ENCODE measurements around the gene MORN1.

Gene MORN1

GRCh38 chr1:2290595-2291510 is 100.5 kb downstream of the MORN1 start:
- no peak for TF ChIP-seq CTCF (IDR thresholded peaks at IDR 0.05; ENCODE audit: insufficient read depth, low read length)
- TF ChIP-seq REST (IDR thresholded peaks at IDR 0.05; ENCODE audit: insufficient replicate concordance, low read depth), result peak; percentile 3
- TF ChIP-seq POLR2AphosphoS5 (IDR thresholded peaks at IDR 0.05; ENCODE audit: low read depth), result peak; percentile 96
- peak; percentile 67 for TF ChIP-seq GABPA (IDR thresholded peaks at IDR 0.05; ENCODE audit: low read depth)
- TF ChIP-seq SPI1 (IDR thresholded peaks at IDR 0.05; ENCODE audit: borderline replicate concordance, low read depth), result peak; percentile 99
- Histone ChIP-seq H3K27me3 (ENCODE audit: insufficient read depth, poor library complexity, severe bottlenecking) (no peaks in the 10 kb centered on the region), H3K4me3 (replicated peaks; ENCODE audit: insufficient read depth, low read length) (peak overlapping the region; percentile 18), H3K27ac (replicated peaks) (peak overlapping the region; percentile 34)
- DNase-seq (ENCODE audit: low read depth in 1 of 2, low spot score in 1 of 2), result peak; percentile 97 to 99

- Histone ChIP-seq H3K4me3 (replicated peaks; ENCODE audit: insufficient read depth, low read length) (no peak overlapping the region), H3K27me3 (ENCODE audit: insufficient read depth, poor library complexity, severe bottlenecking) (no peaks in the 10 kb centered on the region), H3K27ac (replicated peaks) (peak overlapping the region; percentile 34)
- no peak for TF ChIP-seq POLR2AphosphoS5 (IDR thresholded peaks at IDR 0.05; ENCODE audit: low read depth)
- no peak for DNase-seq (ENCODE audit: low read depth in 1 of 2, low spot score in 1 of 2)
These were observed 101.2 kb downstream of the MORN1 start for GRCh38 chr1:2290171-2290578.

- Histone ChIP-seq H3K27me3 (ENCODE audit: insufficient read depth, poor library complexity, severe bottlenecking) (no peaks in the 10 kb centered on the region), H3K27ac (replicated peaks) (no peak overlapping the region; the same call in 1 of the 2 replicates), H3K4me3 (replicated peaks; ENCODE audit: insufficient read depth, low read length) (no peak overlapping the region)
- no peak for TF ChIP-seq REST (IDR thresholded peaks at IDR 0.05; ENCODE audit: insufficient replicate concordance, low read depth)
- no peak for DNase-seq (ENCODE audit: low read depth in 1 of 2, low spot score in 1 of 2)
These were observed 101.7 kb downstream of the MORN1 start for GRCh38 chr1:2289607-2290006.

- TF ChIP-seq POLR2AphosphoS5 (IDR thresholded peaks at IDR 0.05; ENCODE audit: low read depth) (no peak), GABPA (IDR thresholded peaks at IDR 0.05; ENCODE audit: low read depth) (no peak), SPI1 (IDR thresholded peaks at IDR 0.05; ENCODE audit: borderline replicate concordance, low read depth) (no peak), CTCF (IDR thresholded peaks at IDR 0.05; ENCODE audit: insufficient read depth, low read length) (no peak), REST (IDR thresholded peaks at IDR 0.05; ENCODE audit: insufficient replicate concordance, low read depth) (no peak)
- no peak overlapping the region for H3K27ac ChIP-seq (replicated peaks)
- no peaks in the 10 kb centered on the region for H3K27me3 ChIP-seq (ENCODE audit: insufficient read depth, poor library complexity, severe bottlenecking)
- no peak overlapping the region for H3K4me3 ChIP-seq (replicated peaks; ENCODE audit: insufficient read depth, low read length)
- no peak for DNase-seq (ENCODE audit: low read depth in 1 of 2, low spot score in 1 of 2)
These were observed 102.4 kb downstream of the MORN1 start for GRCh38 chr1:2288816-2289536.

Measured in HL-60 (cell line).